Measurements from ENCODE around the gene SGTA. TPM values are rescaled to one million over a fixed set of nuclear protein-coding genes. Genes with fewer than 3 reads are reported as not detected.
"Not testable (repeated sequence)": the region's sequence is repeated elsewhere in the genome, so short reads cannot be mapped to it uniquely, and the experiment has no call there.

The SGTA gene
- total RNA-seq, 6 experiments from 2014 or later = 60.7 to 68.1 (median 62.8) TPM

- no peak overlapping the region for H3K4me3 Mint-ChIP-seq
Observed at GRCh38 chr19:2793126-2793525, 10.1 kb upstream of the SGTA start.

GRCh38 chr19:2792666-2793065 is 9.6 kb upstream of the SGTA start:
- H3K27me3 Mint-ChIP-seq (ENCODE audit: insufficient read depth); H3K36me3 Mint-ChIP-seq (ENCODE audit: low read depth); H3K4me3 Mint-ChIP-seq; DNase-seq; H3K27ac Mint-ChIP-seq; H3K4me1 Mint-ChIP-seq (ENCODE audit: low read depth); H3K9me3 Mint-ChIP-seq: not testable (repeated sequence)

More at GRCh38 chr19:2793126-2793525, 10.1 kb upstream of the SGTA start:
- peaks cover 2% of the 10 kb centered on the region; the same call in 1 of the 2 replicates for H3K27me3 Mint-ChIP-seq (ENCODE audit: insufficient read depth)
- H3K36me3 Mint-ChIP-seq (ENCODE audit: low read depth) = peaks cover 4% of the 10 kb centered on the region; the same call in 1 of the 2 replicates
- no peak overlapping the region for H3K27ac Mint-ChIP-seq
- H3K4me1 Mint-ChIP-seq (ENCODE audit: low read depth) = no peaks in the 10 kb centered on the region
- no peaks in the 10 kb centered on the region for H3K9me3 Mint-ChIP-seq
- no peak for TF ChIP-seq CTCF (IDR thresholded peaks at IDR 0.05)
- no peak for DNase-seq

GRCh38 chr19:2791876-2792275 is 8.8 kb upstream of the SGTA start:
- Mint-ChIP-seq H3K36me3 (ENCODE audit: low read depth) (no peaks in the 10 kb centered on the region; the same call in 1 of the 2 replicates), H3K4me3 (no peak overlapping the region), H3K9me3 (no peaks in the 10 kb centered on the region), H3K27me3 (ENCODE audit: insufficient read depth) (peaks cover 2% of the 10 kb centered on the region; the same call in 1 of the 2 replicates), H3K27ac (no peak overlapping the region), H3K4me1 (ENCODE audit: low read depth) (peaks cover 9% of the 10 kb centered on the region)
- DNase-seq = no peak
- no peak for TF ChIP-seq CTCF (IDR thresholded peaks at IDR 0.05)

GRCh38 chr19:2791440-2791839 is 8.4 kb upstream of the SGTA start:
- no peaks in the 10 kb centered on the region for H3K9me3 Mint-ChIP-seq
- no peaks in the 10 kb centered on the region; the same call in 1 of the 2 replicates for H3K36me3 Mint-ChIP-seq (ENCODE audit: low read depth)
- no peak overlapping the region for H3K4me3 Mint-ChIP-seq
- DNase-seq = no peak
- TF ChIP-seq CTCF (IDR thresholded peaks at IDR 0.05) = no peak
- no peak overlapping the region for H3K27ac Mint-ChIP-seq
- peaks cover 2% of the 10 kb centered on the region; the same call in 1 of the 2 replicates for H3K27me3 Mint-ChIP-seq (ENCODE audit: insufficient read depth)
- peaks cover 9% of the 10 kb centered on the region for H3K4me1 Mint-ChIP-seq (ENCODE audit: low read depth)

- no peak for DNase-seq
- Mint-ChIP-seq H3K9me3 (no peaks in the 10 kb centered on the region), H3K27me3 (ENCODE audit: insufficient read depth) (peaks cover 2% of the 10 kb centered on the region; the same call in 1 of the 2 replicates), H3K4me3 (no peak overlapping the region), H3K36me3 (ENCODE audit: low read depth) (no peaks in the 10 kb centered on the region; the same call in 1 of the 2 replicates), H3K27ac (no peak overlapping the region), H3K4me1 (ENCODE audit: low read depth) (peaks cover 14% of the 10 kb centered on the region)
- TF ChIP-seq CTCF (IDR thresholded peaks at IDR 0.05) = no peak
Observed at GRCh38 chr19:2790557-2791271, 7.6 kb upstream of the SGTA start.

GRCh38 chr19:2790194-2790556 is 7.1 kb upstream of the SGTA start:
- Mint-ChIP-seq H3K27me3 (ENCODE audit: insufficient read depth) (peaks cover 2% of the 10 kb centered on the region; the same call in 1 of the 2 replicates), H3K4me3 (no peak overlapping the region), H3K36me3 (ENCODE audit: low read depth) (no peaks in the 10 kb centered on the region; the same call in 1 of the 2 replicates), H3K27ac (no peak overlapping the region), H3K4me1 (ENCODE audit: low read depth) (peaks cover 16% of the 10 kb centered on the region), H3K9me3 (no peaks in the 10 kb centered on the region)
- TF ChIP-seq CTCF (IDR thresholded peaks at IDR 0.05) = no peak
- DNase-seq = no peak
